ENCODE measurements around the gene CTRL.
"Not testable (repeated sequence)": the region's sequence is repeated elsewhere in the genome, so short reads cannot be mapped to it uniquely, and the experiment has no call there.

CTRL gene

DNA sequence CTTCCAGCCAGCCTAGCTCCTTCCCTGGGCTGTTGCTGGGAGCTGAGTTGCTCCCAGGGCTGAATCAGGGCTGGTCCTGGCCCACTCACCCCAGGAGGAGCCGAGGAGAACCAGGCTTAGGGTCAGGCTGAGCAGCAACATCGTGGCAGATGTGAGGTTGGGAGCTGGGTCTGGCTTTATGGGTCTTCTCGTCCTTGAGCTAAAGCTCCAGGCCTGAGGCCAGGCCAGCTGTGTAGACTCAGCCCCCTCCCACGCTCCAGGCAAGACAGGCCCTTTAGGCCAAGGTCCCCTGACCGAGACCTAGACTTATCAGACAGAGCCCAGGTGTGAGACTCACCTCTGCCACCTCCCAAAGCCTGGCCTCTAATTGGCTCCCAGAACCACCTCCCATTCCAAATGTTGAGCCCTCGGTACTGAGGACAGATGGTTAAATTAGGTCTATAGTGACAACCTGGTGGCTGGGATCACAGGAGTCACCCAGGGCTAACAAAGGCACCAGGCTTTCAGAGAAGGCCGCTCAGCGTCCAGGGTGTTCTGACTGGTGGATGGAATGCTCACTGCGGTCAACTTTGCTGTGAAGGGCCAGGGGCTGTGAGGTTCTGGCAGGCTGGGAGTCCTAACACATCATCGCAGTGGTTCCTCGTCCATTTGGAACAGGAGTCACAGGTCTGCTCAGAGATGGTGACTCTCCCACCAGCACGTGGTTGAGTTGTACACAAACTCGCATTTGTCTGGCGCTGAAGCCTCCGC lies at the start of gene CTRL:
Gene CTRL (minus strand): TSS at position 151 of the 750 bp plus-strand sequence. CDS start 10 bp downstream, at position 141.
- H3K27ac ChIP-seq = no peak within 1 kb of the TSS
- TF ChIP-seq, protein P1, sequence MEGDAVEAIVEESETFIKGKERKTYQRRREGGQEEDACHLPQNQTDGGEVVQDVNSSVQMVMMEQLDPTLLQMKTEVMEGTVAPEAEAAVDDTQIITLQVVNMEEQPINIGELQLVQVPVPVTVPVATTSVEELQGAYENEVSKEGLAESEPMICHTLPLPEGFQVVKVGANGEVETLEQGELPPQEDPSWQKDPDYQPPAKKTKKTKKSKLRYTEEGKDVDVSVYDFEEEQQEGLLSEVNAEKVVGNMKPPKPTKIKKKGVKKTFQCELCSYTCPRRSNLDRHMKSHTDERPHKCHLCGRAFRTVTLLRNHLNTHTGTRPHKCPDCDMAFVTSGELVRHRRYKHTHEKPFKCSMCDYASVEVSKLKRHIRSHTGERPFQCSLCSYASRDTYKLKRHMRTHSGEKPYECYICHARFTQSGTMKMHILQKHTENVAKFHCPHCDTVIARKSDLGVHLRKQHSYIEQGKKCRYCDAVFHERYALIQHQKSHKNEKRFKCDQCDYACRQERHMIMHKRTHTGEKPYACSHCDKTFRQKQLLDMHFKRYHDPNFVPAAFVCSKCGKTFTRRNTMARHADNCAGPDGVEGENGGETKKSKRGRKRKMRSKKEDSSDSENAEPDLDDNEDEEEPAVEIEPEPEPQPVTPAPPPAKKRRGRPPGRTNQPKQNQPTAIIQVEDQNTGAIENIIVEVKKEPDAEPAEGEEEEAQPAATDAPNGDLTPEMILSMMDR (conservative IDR thresholded peaks at IDR 0.05) = no peak

DNA sequence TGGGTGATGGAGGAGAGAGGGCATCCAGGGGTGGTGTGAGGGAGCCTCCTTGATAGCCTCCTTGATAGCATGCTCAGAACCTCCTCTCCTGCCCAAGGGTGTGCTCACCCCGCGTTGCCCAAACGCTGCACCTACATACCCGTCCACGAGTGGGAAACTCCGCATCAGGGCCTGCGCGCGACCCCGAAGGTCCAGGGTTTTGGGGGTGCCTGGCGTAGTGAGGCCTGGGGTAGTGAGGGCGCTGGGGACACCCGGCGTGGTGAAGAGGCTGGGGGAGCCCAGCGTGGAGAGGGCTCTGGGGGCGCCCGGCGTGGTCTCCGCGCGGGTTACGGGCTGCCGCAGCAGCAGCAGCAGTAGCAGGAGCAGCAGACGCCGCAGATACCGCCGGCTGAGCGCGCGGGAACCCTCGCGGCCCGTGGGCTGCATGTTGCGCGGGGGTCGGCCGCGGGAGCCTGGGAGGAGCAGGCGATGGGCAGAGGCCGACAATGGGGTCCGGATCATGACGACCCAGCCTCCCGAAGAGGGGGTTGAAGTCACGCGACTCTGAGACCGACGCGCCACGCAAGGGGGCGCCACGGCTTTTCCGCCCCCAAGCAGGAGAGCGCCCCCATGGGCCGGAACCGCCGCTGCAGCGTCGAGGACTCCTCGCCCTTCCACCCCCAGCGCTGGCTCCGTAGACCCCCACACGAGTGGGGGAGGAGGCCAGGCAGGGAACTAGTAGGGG lies 48.5 kb upstream of the CTRL start, which contains the start of gene DPEP3:
Gene DPEP3 (minus strand): TSS at position 545 of the 724 bp plus-strand sequence. CDS start 119 bp downstream, at position 426.
- H3K27ac ChIP-seq = no peak within 1 kb of the TSS
- TF ChIP-seq, protein P1 (conservative IDR thresholded peaks at IDR 0.05) = no peak

- TF ChIP-seq, protein P1 (conservative IDR thresholded peaks at IDR 0.05) = no peak
These were observed 46.0 kb upstream of the CTRL start for GRCh38 chr16:67977469-67978227.

DNA sequence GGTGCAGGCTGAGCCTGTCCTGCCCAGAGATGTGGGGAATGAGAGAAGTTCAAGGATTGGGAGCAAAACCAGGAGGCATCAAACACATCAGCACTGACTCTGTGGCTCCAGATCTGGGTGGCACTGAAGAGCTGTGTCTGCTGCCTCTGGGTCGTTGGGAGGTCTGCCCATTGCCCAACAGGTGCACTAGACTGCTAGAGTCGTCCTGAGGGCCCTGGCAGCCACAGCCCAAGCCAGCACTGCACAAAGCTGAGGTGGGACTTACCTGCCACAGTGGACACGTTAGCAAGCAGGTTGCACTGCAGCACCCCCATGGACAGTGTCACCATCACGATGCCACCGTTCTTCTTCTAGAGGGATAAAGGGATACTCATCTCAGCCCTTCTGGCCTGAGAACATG lies 45.3 kb upstream of the CTRL start:
- TF ChIP-seq, protein P1 (conservative IDR thresholded peaks at IDR 0.05) = no peak
- H3K27ac ChIP-seq = no peak overlapping the region

More at GRCh38 chr16:67977469-67978227, 46.0 kb upstream of the CTRL start:
- no peak overlapping the region for H3K27ac ChIP-seq

DNA sequence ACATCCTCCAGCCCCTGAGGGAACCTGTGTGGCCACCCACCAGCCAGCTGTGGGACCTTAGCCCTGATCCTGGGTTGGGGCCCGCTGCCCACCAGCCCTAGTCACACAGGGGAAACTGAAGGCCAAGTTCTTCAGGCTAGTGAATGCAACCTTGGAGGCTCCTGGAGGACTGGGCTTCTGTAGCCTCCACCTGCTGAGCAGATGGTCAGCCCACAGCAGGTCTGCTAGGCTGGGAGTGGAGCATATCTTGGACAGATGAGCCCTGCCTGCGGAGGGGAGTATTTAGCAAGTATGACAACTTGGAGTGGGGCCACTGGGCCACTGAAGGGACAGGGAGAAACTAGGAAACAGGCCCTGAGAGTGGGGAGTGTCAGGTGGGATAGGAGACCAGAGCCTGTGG lies 44.5 kb upstream of the CTRL start:
- no peak overlapping the region for H3K27ac ChIP-seq
- TF ChIP-seq, protein P1 (conservative IDR thresholded peaks at IDR 0.05) = no peak

- H3K27ac ChIP-seq = no peak overlapping the region
- TF ChIP-seq, protein P1 (conservative IDR thresholded peaks at IDR 0.05) = no peak
These were observed 43.9 kb upstream of the CTRL start for GRCh38 chr16:67975321-67976105.

DNA sequence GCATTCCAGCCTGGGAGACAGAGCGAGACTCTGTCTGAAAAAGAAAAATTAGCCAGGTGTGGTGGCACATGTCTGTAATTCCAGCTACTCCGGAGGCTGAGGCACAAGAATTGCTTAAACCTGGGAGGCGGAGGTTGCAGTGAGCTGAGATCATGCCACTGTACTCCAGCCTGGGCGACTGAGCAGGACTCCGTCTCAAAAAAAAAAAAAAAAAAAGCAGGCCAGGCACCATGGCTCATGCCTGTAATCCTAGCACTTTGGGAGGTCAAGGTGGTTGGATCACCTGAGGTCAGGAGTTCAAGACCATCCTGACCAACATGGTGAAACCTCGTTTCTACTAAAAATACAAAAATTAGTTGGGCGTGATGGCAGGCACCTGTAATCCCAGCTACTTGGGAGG lies 40.6 kb upstream of the CTRL start:
- H3K27ac ChIP-seq = not testable (repeated sequence)
